Ovary (tissue), 9 donors: Measurements from ENCODE around the gene COL4A3. TPM values are rescaled to one million over a fixed set of nuclear protein-coding genes. Genes with fewer than 3 reads are reported as not detected.
"Not testable (repeated sequence)": the region's sequence is repeated elsewhere in the genome, so short reads cannot be mapped to it uniquely, and the experiment has no call there.

Experiments used
- DNase-seq, 5 donors: peaks; one replicate each; pipeline ENCODE4 v3.0.0-alpha.2; 2019 to 2020
- H3K27ac ChIP-seq, 2 donors: fragments of 200-600 bp; one replicate each; pipeline versions ENCODE4 v1.5.1 to v1.8.0; 2019 to 2022
- H3K27me3 ChIP-seq: fragments of 200-600 bp; one replicate; pipeline ENCODE4 v1.8.0; 2022
- H3K36me3 ChIP-seq: fragments of 200-600 bp; sonication (generic); one replicate; pipeline ENCODE4 v1.5.1; 2019
- H3K4me1 ChIP-seq: one replicate; pipeline ENCODE4 v1.8.1; 2013; ENCODE audit warnings: mild to moderate bottlenecking, moderate library complexity; ENCODE audit not compliant: insufficient read depth
- H3K4me3 ChIP-seq: fragments of 200-600 bp; sonication (generic); one replicate; pipeline ENCODE4 v1.5.1; 2017
- H3K9me3 ChIP-seq, 2 donors: fragments of 200-600 bp in 1 of 2; sonication (generic) in 1 of 2; one replicate each; pipeline versions ENCODE4 v1.5.1 to v1.8.1; 2013 to 2019; ENCODE audit warnings: mild to moderate bottlenecking in 1 of 2, moderate library complexity in 1 of 2
- EP300 ChIP-seq: sonication (generic); formaldehyde crosslinking; IDR thresholded peaks from one replicate; pipeline ENCODE4 v1.6.1; 2017; ENCODE audit warnings: antibody characterized with exemption
- POLR2A ChIP-seq: fragments of 450-650 bp; IDR thresholded peaks from one replicate; pipeline ENCODE4 v1.6.1; 2017; ENCODE audit warnings: antibody characterized with exemption, mild to moderate bottlenecking, moderate library complexity
- WGBS, 3 donors: extraction: QIAGEN DNeasy Blood & Tissue Kit in 1 of 3; methylation state at CpG; one replicate each; pipeline versions ENCODE4 v1.1.5 to v1.1.7; 2013 to 2017; 5-methylcytosine and 5-hydroxymethylcytosine counted together
- intact Hi-C, 4 donors: fragments of 100-400 bp; cut with DNase I; formaldehyde crosslinking; loops; one replicate each; pipeline versions ENCODE4 v1.11.0 to v1.15.1; 2022 to 2023
- polyA plus RNA-seq, 2 donors: library from polyadenylated mRNA; stranded (reverse); fragments of 200-250 nt in 1 of 2; fragments of 350-450 nt in 1 of 2; fragmentation: Illumina TruSeq in 1 of 2; extraction: RNeasy Lipid Tissue Mini Kit (QIAGEN cat#74804) in 1 of 2; gene quantifications; one replicate each; pipeline ENCODE4 v1.2.3, GENCODE V29; 2013 to 2014
- total RNA-seq, 7 donors: library from RNA; depleted of rRNA in 2 of 7; stranded (reverse); fragments of >200 nt in 2 of 7; fragmentation: NEBNext Ultra II Directional in 3 of 7; extraction: Animal tissue kit (Norgen Biotek cat#: 25700) in 3 of 7; gene quantifications; one replicate each; pipeline versions ENCODE4 v1.1.0 to v1.2.4, GENCODE V29; 2016 to 2023
- TF ChIP-seq, protein P1 (sequence below), 3 donors: fragments of 450-650 bp in 2 of 3; fragments of 200-600 bp in 1 of 3; IDR thresholded peaks; one replicate each; pipeline versions ENCODE4 v1.5.1 to v1.8.0; 2016 to 2022; ENCODE audit warnings: antibody characterized with exemption in 3 of 3, mild to moderate bottlenecking in 1 of 3
- donor health status: DM: no; HTN: no; CAD: no; lungs with moderate emphysema.
- donor health status: DM: no; HTN: no; CAD: no.
- donor health status: Bipolar disorder and iron deficiency.
- donor health status: DM: yes; HTN: yes; CAD: no.
- donor health status: DM: no; HTN: no; CAD: no.
- donor health status: DM: yes; HTN: yes; CAD: no.

The COL4A3 gene
- total and polyA plus RNA-seq, 9 donors: 0.47 to 14.1 (median 2.9) TPM

DNA sequence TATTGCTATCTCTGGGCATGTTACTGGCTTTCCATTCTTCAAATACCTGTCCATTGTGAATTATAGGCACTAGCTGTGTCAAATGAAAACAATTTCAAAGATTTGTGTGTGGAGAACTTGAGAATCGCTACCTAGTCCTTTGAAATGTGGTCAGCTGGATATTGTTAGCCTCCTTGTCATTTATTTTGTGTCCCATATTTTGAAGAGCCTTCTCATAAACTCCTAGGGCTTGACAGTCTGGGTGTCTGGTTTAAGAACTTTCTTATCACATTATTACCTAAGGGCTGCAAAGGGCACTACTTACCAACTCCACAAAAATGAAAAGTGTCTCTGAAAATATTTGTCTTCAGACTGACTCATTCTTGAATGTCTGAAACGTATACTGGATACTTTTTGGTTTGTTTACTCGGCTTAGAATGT, 50.2 kb downstream of the COL4A3 start:
- no peaks in the 10 kb centered on the region for H3K36me3 ChIP-seq
- H3K27me3 ChIP-seq: no peaks in the 10 kb centered on the region
- 74 to 79% (median 76%) methylated on average over 3 of the region's 3 CpGs for WGBS, 3 donors
- no peak for DNase-seq
- intact Hi-C loops: no loop called here
- no peaks in the 10 kb centered on the region for H3K9me3 ChIP-seq
- no peak overlapping the region for H3K4me3 ChIP-seq
- H3K27ac ChIP-seq: no peak overlapping the region
- peaks cover 2% of the 10 kb centered on the region for H3K4me1 ChIP-seq
- TF ChIP-seq POLR2A (no peak), EP300 (no peak)
- TF ChIP-seq, protein P1, sequence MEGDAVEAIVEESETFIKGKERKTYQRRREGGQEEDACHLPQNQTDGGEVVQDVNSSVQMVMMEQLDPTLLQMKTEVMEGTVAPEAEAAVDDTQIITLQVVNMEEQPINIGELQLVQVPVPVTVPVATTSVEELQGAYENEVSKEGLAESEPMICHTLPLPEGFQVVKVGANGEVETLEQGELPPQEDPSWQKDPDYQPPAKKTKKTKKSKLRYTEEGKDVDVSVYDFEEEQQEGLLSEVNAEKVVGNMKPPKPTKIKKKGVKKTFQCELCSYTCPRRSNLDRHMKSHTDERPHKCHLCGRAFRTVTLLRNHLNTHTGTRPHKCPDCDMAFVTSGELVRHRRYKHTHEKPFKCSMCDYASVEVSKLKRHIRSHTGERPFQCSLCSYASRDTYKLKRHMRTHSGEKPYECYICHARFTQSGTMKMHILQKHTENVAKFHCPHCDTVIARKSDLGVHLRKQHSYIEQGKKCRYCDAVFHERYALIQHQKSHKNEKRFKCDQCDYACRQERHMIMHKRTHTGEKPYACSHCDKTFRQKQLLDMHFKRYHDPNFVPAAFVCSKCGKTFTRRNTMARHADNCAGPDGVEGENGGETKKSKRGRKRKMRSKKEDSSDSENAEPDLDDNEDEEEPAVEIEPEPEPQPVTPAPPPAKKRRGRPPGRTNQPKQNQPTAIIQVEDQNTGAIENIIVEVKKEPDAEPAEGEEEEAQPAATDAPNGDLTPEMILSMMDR (IDR thresholded peaks at IDR 0.05): no peak

DNA sequence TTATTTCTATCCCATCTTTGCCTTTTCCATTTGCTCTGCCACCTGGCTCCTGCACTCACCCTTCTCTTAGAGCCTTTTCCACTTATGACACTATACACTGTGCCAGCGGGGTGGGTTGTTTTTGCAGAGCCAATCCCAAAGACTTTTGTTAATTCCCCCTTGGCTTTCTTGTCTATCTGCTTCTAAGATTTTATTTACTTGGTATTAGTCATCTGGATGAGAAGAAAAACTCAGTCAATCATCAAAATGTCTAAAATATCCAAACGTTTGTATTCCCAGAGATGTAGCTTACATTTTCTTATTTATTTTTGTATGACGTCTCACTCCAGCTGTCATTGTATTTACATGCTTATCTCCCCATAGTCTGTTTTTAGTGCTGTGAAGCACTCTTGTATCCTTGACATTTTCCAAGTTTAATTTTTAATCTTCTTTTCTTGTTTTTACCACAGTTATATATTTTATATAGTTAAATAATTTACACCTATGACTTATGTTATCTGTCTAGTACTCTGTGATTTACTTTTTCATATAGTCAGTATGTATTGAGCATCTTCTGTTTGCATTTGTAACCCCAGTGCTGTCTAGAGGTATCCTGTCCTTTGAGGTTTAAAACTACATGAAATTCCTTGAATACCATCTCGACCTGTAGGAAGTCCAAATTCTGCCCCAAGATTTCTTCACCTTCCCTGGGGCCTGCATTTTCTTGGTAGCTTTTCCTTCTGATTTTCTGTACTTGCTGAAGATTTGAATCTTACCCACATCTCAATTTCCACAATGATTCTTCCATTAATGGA, 55.1 kb downstream of the COL4A3 start:
- Histone ChIP-seq H3K4me3 (no peak overlapping the region), H3K27ac (no peak overlapping the region), H3K9me3 (no peaks in the 10 kb centered on the region), H3K27me3 (no peaks in the 10 kb centered on the region), H3K36me3 (no peaks in the 10 kb centered on the region), H3K4me1 (no peaks in the 10 kb centered on the region)
- DNase-seq: no peak
- intact Hi-C loops: no loop called here
- TF ChIP-seq EP300 (no peak), POLR2A (no peak)
- TF ChIP-seq, protein P1 (IDR thresholded peaks at IDR 0.05): no peak
- WGBS, 3 donors: 34 to 61% (median 47%) methylated on average over 4 of the region's 4 CpGs

DNA sequence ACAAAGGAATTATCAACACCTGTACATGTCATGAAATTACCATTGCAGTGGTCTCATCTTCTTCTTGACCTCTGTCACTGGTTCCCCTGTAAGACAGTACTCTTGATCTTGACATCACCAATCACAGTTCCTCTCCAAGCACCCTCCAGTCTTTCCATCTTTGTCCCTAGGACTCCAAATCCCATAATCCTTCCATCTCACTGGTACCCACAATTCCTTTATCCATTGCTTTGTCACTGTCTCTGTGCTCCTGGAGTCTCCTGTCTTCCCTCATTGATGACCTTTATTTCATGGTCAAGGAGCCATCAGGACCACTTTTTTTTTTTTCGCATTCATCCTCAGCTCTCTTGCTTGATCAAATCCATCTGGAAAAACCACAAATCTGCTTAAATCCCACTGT, 56.7 kb downstream of the COL4A3 start:
- Histone ChIP-seq H3K4me1 (no peaks in the 10 kb centered on the region), H3K36me3 (no peaks in the 10 kb centered on the region), H3K27ac (no peak overlapping the region), H3K4me3 (no peak overlapping the region), H3K9me3 (no peaks in the 10 kb centered on the region), H3K27me3 (no peaks in the 10 kb centered on the region)
- intact Hi-C loops: no loop called here
- 41 to 97% (median 76%) methylated on average over 1 of the region's 1 CpG for WGBS, 3 donors
- TF ChIP-seq POLR2A (no peak), EP300 (no peak)
- TF ChIP-seq, protein P1 (IDR thresholded peaks at IDR 0.05): no peak
- DNase-seq: no peak

DNA sequence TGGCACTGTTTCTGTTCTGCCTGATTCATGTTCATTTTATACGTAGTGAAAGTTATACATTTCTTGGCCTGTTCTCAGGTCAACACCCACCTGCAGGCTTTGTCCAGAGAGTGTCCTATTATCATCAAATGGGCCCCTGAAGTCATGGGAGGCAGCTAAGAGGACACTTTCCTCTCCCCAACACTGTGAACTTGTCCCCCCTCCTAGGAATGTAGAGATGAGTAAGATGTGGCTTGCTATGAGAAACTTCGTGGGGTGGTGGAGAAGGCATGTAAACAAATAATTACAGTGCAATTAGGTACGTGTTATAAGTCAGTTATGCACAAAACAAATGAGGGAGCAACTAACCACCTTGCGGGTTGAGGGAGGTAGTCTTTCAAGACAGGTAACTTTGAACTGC, 57.9 kb downstream of the COL4A3 start:
- no peaks in the 10 kb centered on the region for H3K4me1 ChIP-seq
- no peak overlapping the region for H3K4me3 ChIP-seq
- WGBS, 3 donors: 60 to 69% (median 62%) methylated on average over 4 of the region's 4 CpGs
- no peaks in the 10 kb centered on the region for H3K9me3 ChIP-seq
- H3K27me3 ChIP-seq: no peaks in the 10 kb centered on the region
- TF ChIP-seq, protein P1 (IDR thresholded peaks at IDR 0.05): no peak
- TF ChIP-seq POLR2A: no peak
- no peak for TF ChIP-seq EP300
- no peak for DNase-seq
- no peak overlapping the region for H3K27ac ChIP-seq
- intact Hi-C loops: no loop called here
- H3K36me3 ChIP-seq: no peaks in the 10 kb centered on the region

DNA sequence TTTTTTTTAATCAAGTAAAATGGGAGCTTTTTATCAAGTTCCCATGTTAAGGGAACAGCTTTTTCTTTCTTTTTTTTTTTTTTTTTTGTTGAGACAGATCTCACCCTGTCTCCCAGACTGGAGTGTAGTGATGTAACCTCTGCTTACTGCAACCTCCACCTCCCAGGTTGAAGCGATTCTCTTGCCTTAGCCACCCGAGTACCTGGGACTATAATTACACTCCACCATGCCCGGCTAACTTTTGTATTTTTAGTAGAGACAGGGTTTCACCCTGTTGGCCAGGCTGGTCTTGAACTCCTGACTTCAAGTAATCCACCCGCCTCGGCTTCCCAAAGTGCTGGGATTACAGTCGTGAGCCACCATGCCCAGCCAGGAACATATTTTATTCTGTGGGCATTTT, 61.2 kb downstream of the COL4A3 start:
- H3K9me3 ChIP-seq, intact Hi-C loops, H3K4me3 ChIP-seq, H3K36me3 ChIP-seq, DNase-seq, H3K4me1 ChIP-seq, H3K27me3 ChIP-seq, H3K27ac ChIP-seq: not testable (repeated sequence)
- WGBS, 3 donors: 91 to 95% (median 92%) methylated on average over 6 of the region's 6 CpGs
